Activated CD8-positive, alpha-beta memory T cell treated with anti-CD3 and anti-CD28 coated beads for 1 hour (primary cell): Measurements from ENCODE around the gene ABCA2.

Source experiments
- DNase-seq, 2 donors: peaks; one replicate each; pipeline ENCODE4 v3.0.0-alpha.2; 2020; ENCODE audit warnings: low read depth in 1 of 2; ENCODE audit errors: extremely low read depth in 1 of 2

Gene ABCA2

GRCh38 chr9:137000177-137000930, 27.7 kb downstream of the ABCA2 start:
- no peak for DNase-seq

- DNase-seq = no peak
Measured at GRCh38 chr9:136997830-136998234, 30.2 kb downstream of the ABCA2 start.

GRCh38 chr9:136997371-136997770, 30.7 kb downstream of the ABCA2 start:
- no peak for DNase-seq

GRCh38 chr9:136996361-136997292, 31.4 kb downstream of the ABCA2 start, which contains the start of gene CLIC3:
Gene CLIC3, minus strand, starts transcription at chr9:136996568. Its CDS starts 25 bp downstream, at chr9:136996543.
- peak; percentile 17 to 40 for DNase-seq

GRCh38 chr9:136995772-136996311, 32.2 kb downstream of the ABCA2 start:
- no peak for DNase-seq

- DNase-seq = no peak
Measured at GRCh38 chr9:136995362-136995761, 32.7 kb downstream of the ABCA2 start.

GRCh38 chr9:136994888-136995230, 33.2 kb downstream of the ABCA2 start:
- no peak for DNase-seq

- no peak for DNase-seq
Measured at GRCh38 chr9:136994180-136994887, 33.7 kb downstream of the ABCA2 start.

- DNase-seq = no peak
Measured at GRCh38 chr9:136992819-136993369, 35.1 kb downstream of the ABCA2 start.

GRCh38 chr9:136991993-136992818, 35.8 kb downstream of the ABCA2 start, which contains the start of gene PAXX:
Gene PAXX, plus strand, starts transcription at chr9:136992422. Its CDS starts 22 bp downstream, at chr9:136992444.
- DNase-seq = peak; percentile 71 to 93

GRCh38 chr9:136990242-136990911, 37.7 kb downstream of the ABCA2 start:
- DNase-seq = no peak

- DNase-seq = no peak
Measured at GRCh38 chr9:136988872-136989271, 39.2 kb downstream of the ABCA2 start.

- no peak for DNase-seq
Measured at GRCh38 chr9:136985853-136986252, 42.2 kb downstream of the ABCA2 start.

- DNase-seq = no peak
Measured at GRCh38 chr9:136985027-136985602, 42.9 kb downstream of the ABCA2 start.

- DNase-seq = no peak
Measured at GRCh38 chr9:136984464-136985026, 43.5 kb downstream of the ABCA2 start.

GRCh38 chr9:136983656-136984314, 44.3 kb downstream of the ABCA2 start:
- DNase-seq = no peak

GRCh38 chr9:136983167-136983566, 44.9 kb downstream of the ABCA2 start:
- no peak for DNase-seq
